ENCODE measurements around the gene EPHA2. TPM values are rescaled to one million over a fixed set of nuclear protein-coding genes. Genes with fewer than 3 reads are reported as not detected.

EPHA2 gene
- polyA plus RNA-seq, 2 of the 4 experiments (the other 2 are of a cell fraction): 59.3 to 93.2 TPM

DNA sequence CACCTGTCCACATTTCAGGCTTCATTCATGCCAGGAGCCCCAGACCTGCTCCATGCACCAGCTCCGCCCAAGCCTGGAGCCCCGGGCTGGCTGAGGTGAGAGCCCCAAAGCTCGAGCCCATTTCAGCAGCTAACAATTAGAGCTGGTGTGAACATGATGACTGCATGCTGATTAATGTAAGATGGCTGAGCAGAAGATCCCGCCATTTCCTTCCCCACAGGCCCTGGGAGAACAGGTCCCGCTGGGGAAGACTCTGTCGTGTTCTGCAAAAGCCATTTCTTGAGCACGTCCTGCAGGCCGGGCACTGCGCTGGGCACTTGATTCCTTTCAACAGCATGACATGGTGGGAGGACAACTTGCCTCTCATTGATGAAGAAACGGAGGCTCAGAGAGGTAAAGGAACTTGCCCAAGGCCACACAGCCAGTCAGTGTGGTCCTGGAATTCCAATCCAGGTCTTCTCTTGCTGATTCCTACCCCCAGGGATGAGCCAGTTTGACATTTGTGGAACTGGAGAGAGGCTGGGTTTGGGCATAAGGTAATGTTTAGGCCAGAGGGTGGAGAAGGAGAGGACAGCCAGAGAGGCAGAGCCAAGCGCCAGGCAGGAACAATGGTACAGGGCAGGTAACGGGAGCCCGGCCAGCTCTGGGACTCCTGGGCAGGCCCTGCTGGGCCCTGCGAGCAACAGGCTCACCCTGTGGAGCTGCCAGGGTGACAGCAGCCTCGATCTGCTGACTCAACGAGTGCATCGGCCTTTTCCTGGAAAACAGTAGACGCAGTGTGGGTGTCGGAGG is 28.1 kb upstream of the EPHA2 start:
- ATAC-seq: no peak
- Histone ChIP-seq H3K4me2 (peak overlapping the region; percentile 77), H3K9me3 (no peaks in the 10 kb centered on the region), H3K27ac (peak overlapping the region; percentile 96 to 97), H3K4me1 (peaks cover 84% of the 10 kb centered on the region), H3K4me3 (no peak overlapping the region)
- FAIRE-seq: no peak
- ChIA-PET CTCF (interaction anchor here (12.1 to 14.7 kb wide), 2 partner anchors 34 to 103 kb away, joined by 152 to 318 read pairs; partner anchors contain the start of gene EPHA2), POLR2A (interaction anchor here (1.5 to 4.0 kb wide), 4 partner anchors 20 to 38 kb away, joined by 4 to 35 read pairs (median 12); partner anchors contain the start of gene EPHA2)
- 82% methylated on average over 16 of the region's 19 CpGs for WGBS (ENCODE audit: missing lambda C conversion rate)
- TF ChIP-seq ZFP36 (IDR thresholded peaks at IDR 0.05; ENCODE audit: borderline replicate concordance, partially characterized antibody) (peak; percentile 74), MAFK (IDR thresholded peaks at IDR 0.05; ENCODE audit: partially characterized antibody) (peak; percentile 47), HOXB13 (CRISPR knock-in tag; IDR thresholded peaks at IDR 0.05; ENCODE audit: low read depth) (no peak), KDM1A (IDR thresholded peaks at IDR 0.05; ENCODE audit: low read depth) (peak; percentile 70; the same call in 1 of the 2 replicates)
- no peak for DNase-seq (ENCODE audit: low read depth in 1 of 2, low spot score in 1 of 2)

DNA sequence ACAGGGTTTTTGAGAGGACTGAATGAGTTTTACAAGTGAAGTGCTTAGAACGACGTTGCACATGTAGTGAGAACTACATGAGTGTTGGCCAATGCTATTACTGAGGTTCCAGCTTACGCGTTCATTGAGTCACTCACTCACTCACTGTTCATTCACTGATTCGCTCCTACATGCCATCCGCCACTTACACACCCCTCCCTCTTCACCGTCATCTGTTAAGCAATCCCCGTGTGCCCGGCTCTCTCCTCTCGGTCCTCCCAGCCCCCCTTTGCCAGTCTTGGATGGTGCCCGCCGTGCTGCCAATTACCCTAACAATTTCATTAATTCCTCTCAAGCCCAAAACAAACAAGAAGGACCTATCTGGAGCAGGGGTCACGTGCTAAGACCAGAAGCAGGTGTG is 27.3 kb upstream of the EPHA2 start:
- H3K27ac ChIP-seq: peak overlapping the region; percentile 96 to 97
- no peak overlapping the region for H3K4me3 ChIP-seq
- no peak for TF ChIP-seq FOSL2 (IDR thresholded peaks at IDR 0.05)
- TF ChIP-seq FOSL2 (CRISPR knock-in tag; IDR thresholded peaks at IDR 0.05): peak; percentile 48; the same call in 1 of the 2 replicates
- peak; percentile 15 to 74; a peak in 2 of 4 replicates for TF ChIP-seq CEBPB (IDR thresholded peaks at IDR 0.05)
- no peak for TF ChIP-seq EP300 (IDR thresholded peaks at IDR 0.05)
- ChIA-PET POLR2A (interaction anchor here (1.5 to 4.0 kb wide), 4 partner anchors 19 to 38 kb away, joined by 4 to 35 read pairs (median 12); partner anchors contain the start of gene EPHA2), CTCF (interaction anchor here (12.1 to 14.7 kb wide), 2 partner anchors 33 to 103 kb away, joined by 152 to 318 read pairs; partner anchors contain the start of gene EPHA2)
- peak overlapping the region; percentile 77 for H3K4me2 ChIP-seq
- 45% methylated on average over 13 of the region's 13 CpGs for WGBS (ENCODE audit: missing lambda C conversion rate)
- no peak for FAIRE-seq
- no peaks in the 10 kb centered on the region for H3K9me3 ChIP-seq
- peaks cover 84% of the 10 kb centered on the region for H3K4me1 ChIP-seq
- ATAC-seq: peak; percentile 26 to 59
- peak in 1 of 2 experiments; percentile 84 for DNase-seq (ENCODE audit: low read depth in 1 of 2, low spot score in 1 of 2)

DNA sequence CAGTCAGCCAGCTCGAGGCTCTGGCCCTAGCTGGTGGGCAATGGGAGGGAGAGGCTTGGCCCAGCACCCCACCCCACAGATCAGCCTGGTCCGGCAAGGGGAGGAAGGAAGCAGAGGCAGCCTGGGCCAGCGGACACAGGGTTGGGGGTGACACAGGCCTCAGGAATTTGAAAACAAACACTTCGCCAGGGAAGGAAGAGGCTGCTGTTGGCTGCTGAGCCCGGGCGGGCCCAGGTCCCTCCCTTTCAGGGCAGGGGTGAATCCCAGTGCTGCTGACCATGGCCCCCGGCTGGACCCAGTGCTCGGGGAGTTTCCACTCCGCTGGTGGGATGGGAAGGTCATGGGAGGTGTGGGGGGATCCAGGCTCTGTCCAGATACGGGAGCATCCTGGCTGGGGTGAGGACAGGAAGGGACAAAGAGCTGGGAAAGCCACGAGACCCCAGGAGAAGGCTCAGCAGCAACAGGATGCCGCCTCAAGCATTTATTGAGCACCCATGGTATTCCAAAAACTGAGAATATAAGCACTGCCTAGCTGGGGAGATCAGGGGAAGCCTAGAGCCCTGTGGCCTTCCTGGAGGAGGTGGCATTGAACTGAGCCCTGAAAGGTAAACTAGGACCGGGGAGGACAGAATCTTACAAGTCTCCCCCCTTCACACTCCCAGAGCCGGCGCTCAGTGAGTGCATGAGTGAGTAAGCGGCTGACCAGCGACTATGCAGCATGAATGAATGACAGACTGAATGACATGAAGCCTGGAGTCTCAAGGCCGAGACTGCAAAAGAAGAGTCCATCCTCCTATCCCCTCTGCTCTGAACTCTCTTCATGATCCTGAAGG is 26.2 kb upstream of the EPHA2 start:
- H3K27ac ChIP-seq: peak overlapping the region; percentile 96 to 97
- ATAC-seq (peak; percentile 93), FAIRE-seq (no peak), DNase-seq (ENCODE audit: low read depth in 1 of 2, low spot score in 1 of 2) (peak; percentile 61 to 93)
- POLR2A ChIA-PET: interaction anchor here (0.7 to 4.0 kb wide), 7 partner anchors 9 to 107 kb away, joined by 3 to 35 read pairs (median 10); partner anchors contain the start of gene EPHA2
- H3K4me1 ChIP-seq: peaks cover 84% of the 10 kb centered on the region
- TF ChIP-seq ZSCAN20 (CRISPR knock-in tag; IDR thresholded peaks at IDR 0.05) (no peak), RAD21 (conservative IDR thresholded peaks at IDR 0.05 in 1 of 2, IDR thresholded peaks at IDR 0.05 in 1 of 2) (peak in 1 of 2 experiments; percentile 19; a peak in 1 of 5 replicates), EP300 (IDR thresholded peaks at IDR 0.05) (peak in 1 of 2 experiments; percentile 46; a peak in 1 of 5 replicates), JUNB (IDR thresholded peaks at IDR 0.05) (peak; percentile 51), RCOR1 (IDR thresholded peaks at IDR 0.05; ENCODE audit: low read depth, low read length) (no peak), GATA3 (IDR thresholded peaks at IDR 0.05; ENCODE audit: borderline replicate concordance) (peak; percentile 58; the same call in 1 of the 2 replicates), POLR2A (IDR thresholded peaks at IDR 0.05; ENCODE audit: low read length) (peak; percentile 26; the same call in 1 of the 2 replicates), FOSL2 (IDR thresholded peaks at IDR 0.05) (peak; percentile 53; the same call in 1 of the 2 replicates), FOSL2 (CRISPR knock-in tag; IDR thresholded peaks at IDR 0.05) (peak; percentile 87), MAZ (IDR thresholded peaks at IDR 0.05; ENCODE audit: borderline replicate concordance, low read depth, low read length) (no peak), JUN (IDR thresholded peaks at IDR 0.05) (peak; percentile 31 to 74; a peak in 4 of 5 replicates), NFE2L2 (conservative IDR thresholded peaks at IDR 0.05; ENCODE audit: low read length) (no peak), SREBF2 (IDR thresholded peaks at IDR 0.05) (no peak), ZFP36 (IDR thresholded peaks at IDR 0.05; ENCODE audit: borderline replicate concordance, partially characterized antibody) (peak; percentile 88), CEBPB (IDR thresholded peaks at IDR 0.05) (0 out of 4 replicates have a peak, but pooled peaks of 1 of the 2 experiments have one; percentile 3), FOSB (CRISPR knock-in tag; IDR thresholded peaks at IDR 0.05) (0 out of 2 replicates have a peak, but pooled peaks have one; percentile 13), EHF (CRISPR knock-in tag; IDR thresholded peaks at IDR 0.05) (peak; percentile 78; the same call in 1 of the 2 replicates), EHMT2 (IDR thresholded peaks at IDR 0.05; ENCODE audit: low read depth) (no peak), HEYL (CRISPR knock-in tag; IDR thresholded peaks at IDR 0.05) (no peak), HOXB13 (CRISPR knock-in tag; IDR thresholded peaks at IDR 0.05; ENCODE audit: low read depth) (no peak; the same call in 1 of the 2 replicates)
- TF ChIP-seq, protein P1, sequence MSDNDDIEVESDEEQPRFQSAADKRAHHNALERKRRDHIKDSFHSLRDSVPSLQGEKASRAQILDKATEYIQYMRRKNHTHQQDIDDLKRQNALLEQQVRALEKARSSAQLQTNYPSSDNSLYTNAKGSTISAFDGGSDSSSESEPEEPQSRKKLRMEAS (IDR thresholded peaks at IDR 0.05): peak; percentile 62
- H3K4me3 ChIP-seq: no peak overlapping the region
- H3K4me2 ChIP-seq: peak overlapping the region; percentile 77
- WGBS (ENCODE audit: missing lambda C conversion rate): 4% methylated on average over 10 of the region's 18 CpGs
- CTCF ChIA-PET: interaction anchor here (0.6 to 14.7 kb wide), 7 partner anchors 11 to 173 kb away, joined by 3 to 318 read pairs (median 4); partner anchors contain the start of genes EPHA2 and FAM131C
- peaks cover 3% of the 10 kb centered on the region; the same call in 1 of the 3 replicates for H3K9me3 ChIP-seq

All from A549 (cell line).